Measurements from ENCODE around the gene PIEZO1.

The PIEZO1 gene

DNA sequence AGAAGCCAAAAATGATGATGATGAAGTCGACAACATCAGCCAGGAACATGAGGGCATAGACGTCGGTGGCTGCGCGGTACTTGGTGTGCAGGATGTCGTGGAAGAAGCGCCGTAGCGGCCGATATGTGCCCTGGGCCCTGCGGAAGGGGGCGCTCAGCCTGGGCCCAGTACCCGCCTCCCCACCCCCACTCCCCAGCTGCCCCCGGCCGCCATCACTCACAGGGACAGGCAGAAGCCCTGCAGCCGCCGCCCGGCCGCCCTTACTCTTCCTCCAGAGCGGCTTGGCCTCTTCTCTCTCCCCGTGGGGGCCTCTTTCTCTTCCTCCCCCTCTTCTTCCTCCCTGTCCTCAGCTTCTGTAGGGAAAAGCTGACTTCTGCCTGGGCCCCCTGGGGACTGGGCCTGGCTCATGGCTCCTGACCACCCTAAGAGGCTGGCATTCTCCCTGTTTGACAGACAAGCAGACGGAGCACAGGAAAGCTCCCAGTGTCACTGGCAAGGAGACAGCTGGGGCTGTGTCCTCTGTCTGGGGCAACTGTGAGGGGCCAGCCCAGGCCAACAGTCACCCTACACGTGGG is 64.5 kb downstream of the PIEZO1 start:
- no peak for DNase-seq (ENCODE audit: low read depth)
- no peak overlapping the region for H3K4me3 ChIP-seq (ENCODE audit: low read depth, low read length)
- TF ChIP-seq, protein P1, sequence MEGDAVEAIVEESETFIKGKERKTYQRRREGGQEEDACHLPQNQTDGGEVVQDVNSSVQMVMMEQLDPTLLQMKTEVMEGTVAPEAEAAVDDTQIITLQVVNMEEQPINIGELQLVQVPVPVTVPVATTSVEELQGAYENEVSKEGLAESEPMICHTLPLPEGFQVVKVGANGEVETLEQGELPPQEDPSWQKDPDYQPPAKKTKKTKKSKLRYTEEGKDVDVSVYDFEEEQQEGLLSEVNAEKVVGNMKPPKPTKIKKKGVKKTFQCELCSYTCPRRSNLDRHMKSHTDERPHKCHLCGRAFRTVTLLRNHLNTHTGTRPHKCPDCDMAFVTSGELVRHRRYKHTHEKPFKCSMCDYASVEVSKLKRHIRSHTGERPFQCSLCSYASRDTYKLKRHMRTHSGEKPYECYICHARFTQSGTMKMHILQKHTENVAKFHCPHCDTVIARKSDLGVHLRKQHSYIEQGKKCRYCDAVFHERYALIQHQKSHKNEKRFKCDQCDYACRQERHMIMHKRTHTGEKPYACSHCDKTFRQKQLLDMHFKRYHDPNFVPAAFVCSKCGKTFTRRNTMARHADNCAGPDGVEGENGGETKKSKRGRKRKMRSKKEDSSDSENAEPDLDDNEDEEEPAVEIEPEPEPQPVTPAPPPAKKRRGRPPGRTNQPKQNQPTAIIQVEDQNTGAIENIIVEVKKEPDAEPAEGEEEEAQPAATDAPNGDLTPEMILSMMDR (IDR thresholded peaks at IDR 0.05; ENCODE audit: low read depth, low read length, missing control alignments) = no peak

- no peak for DNase-seq (ENCODE audit: low read depth)
- no peak overlapping the region for H3K4me3 ChIP-seq (ENCODE audit: low read depth, low read length)
- TF ChIP-seq, protein P1 (IDR thresholded peaks at IDR 0.05; ENCODE audit: low read depth, low read length, missing control alignments) = no peak
These were observed 65.1 kb downstream of the PIEZO1 start for GRCh38 chr16:88719933-88720296.

DNA sequence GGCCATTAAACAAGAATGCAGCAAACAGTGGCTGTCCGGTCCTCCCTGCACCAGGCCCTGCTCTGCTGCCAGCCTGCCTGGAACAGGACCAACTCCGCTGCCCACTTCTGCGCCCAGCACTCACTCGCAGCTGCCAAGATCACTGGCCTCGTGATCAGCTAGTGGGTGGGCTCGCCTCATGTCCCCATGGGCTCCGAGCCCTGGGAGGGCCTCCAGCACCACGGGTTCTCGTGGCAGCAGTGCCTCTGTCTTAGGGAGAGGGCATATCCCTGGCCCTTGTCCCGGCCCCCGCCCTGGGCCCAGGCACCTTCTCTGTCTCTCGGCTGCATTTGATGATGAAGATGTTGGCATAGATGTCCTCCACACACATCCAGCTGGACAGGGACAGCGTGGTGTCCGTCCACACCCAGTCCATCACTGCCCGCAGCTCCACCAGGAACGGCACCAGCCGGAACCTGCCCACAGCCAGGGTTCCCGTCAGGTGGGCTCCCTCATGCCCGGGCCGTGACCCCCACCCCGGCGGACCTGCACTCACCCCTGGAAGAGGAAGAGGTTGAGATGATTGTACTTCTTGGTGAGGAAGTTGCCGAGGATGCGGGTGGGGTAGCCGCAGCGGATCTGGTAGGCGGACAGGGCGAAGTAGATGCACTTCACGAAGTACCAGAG is 65.6 kb downstream of the PIEZO1 start:
- H3K4me3 ChIP-seq (ENCODE audit: low read depth, low read length) = no peak overlapping the region
- TF ChIP-seq, protein P1 (IDR thresholded peaks at IDR 0.05; ENCODE audit: low read depth, low read length, missing control alignments) = no peak
- DNase-seq (ENCODE audit: low read depth) = no peak

GRCh38 chr16:88718178-88718577 is 66.8 kb downstream of the PIEZO1 start:
- TF ChIP-seq, protein P1 (IDR thresholded peaks at IDR 0.05; ENCODE audit: low read depth, low read length, missing control alignments) = no peak
- no peak overlapping the region for H3K4me3 ChIP-seq (ENCODE audit: low read depth, low read length)
- no peak for DNase-seq (ENCODE audit: low read depth)

GRCh38 chr16:88716601-88717001 is 68.4 kb downstream of the PIEZO1 start:
- no peak for DNase-seq (ENCODE audit: low read depth)
- TF ChIP-seq, protein P1 (IDR thresholded peaks at IDR 0.05; ENCODE audit: low read depth, low read length, missing control alignments) = no peak

DNA sequence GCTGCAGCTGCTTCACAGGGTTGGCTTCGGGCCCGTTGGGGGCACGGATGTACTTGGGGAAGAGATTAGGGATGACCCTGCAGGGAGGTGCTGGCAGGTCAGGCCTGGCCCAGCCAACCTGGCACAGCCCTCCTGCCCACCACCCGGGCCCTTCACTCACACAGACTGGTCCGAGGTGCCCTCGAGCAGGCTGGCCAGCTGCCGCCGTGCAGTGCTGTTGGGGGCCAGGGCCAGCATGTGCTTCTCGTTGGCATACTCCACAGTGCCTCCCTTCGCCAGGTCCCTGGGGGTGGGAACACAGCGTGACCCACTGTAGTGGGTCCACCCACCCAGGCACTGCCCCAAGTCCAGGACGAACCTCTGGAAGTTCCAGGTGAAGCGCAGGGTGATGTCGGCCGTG is 68.8 kb downstream of the PIEZO1 start:
- no peak for DNase-seq (ENCODE audit: low read depth)
- H3K4me3 ChIP-seq (ENCODE audit: low read depth, low read length) = no peak overlapping the region
- TF ChIP-seq, protein P1 (IDR thresholded peaks at IDR 0.05; ENCODE audit: low read depth, low read length, missing control alignments) = no peak

More at GRCh38 chr16:88716601-88717001, 68.4 kb downstream of the PIEZO1 start:
- no peak overlapping the region for H3K4me3 ChIP-seq (ENCODE audit: low read depth, low read length)
